HCT116 (cell line): Measurements from ENCODE around the gene RAB11FIP2.

Experiments
- ATF3 ChIP-seq: IDR thresholded peaks from 2 replicates; pipeline ENCODE4 v1.6.1; 2012
- EGR1 ChIP-seq: IDR thresholded peaks from 2 replicates; pipeline ENCODE4 v1.6.1; 2012; ENCODE audit warnings: low read depth
- EZH2 ChIP-seq: fragments of 200-600 bp; sonication (generic); IDR thresholded peaks from 2 replicates; pipeline ENCODE4 v1.6.1; 2017; ENCODE audit warnings: antibody characterized with exemption, mixed run types
- EZH2phosphoT487 ChIP-seq: fragments of 200-600 bp; IDR thresholded peaks from 2 replicates; pipeline ENCODE4 v1.6.1; 2018; ENCODE audit warnings: antibody characterized with exemption, borderline replicate concordance
- JUND ChIP-seq: IDR thresholded peaks from 2 replicates; pipeline ENCODE4 v1.6.1; 2012
- POLR2A ChIP-seq: IDR thresholded peaks from 2 replicates; pipeline ENCODE4 v1.7.0; 2011; ENCODE audit warnings: borderline replicate concordance; ENCODE audit not compliant: insufficient read depth, insufficient read length; ENCODE audit errors: extremely low read depth
- RAD21 ChIP-seq: IDR thresholded peaks from 2 replicates; pipeline ENCODE4 v1.6.1; 2012; ENCODE audit warnings: low read depth, mild to moderate bottlenecking
- REST ChIP-seq: IDR thresholded peaks from 2 replicates; pipeline ENCODE4 v1.6.1; 2012; ENCODE audit warnings: low read depth
- SIN3A ChIP-seq: IDR thresholded peaks from 2 replicates; pipeline ENCODE4 v1.6.1; 2012; ENCODE audit warnings: low read depth
- SP1 ChIP-seq: IDR thresholded peaks from 2 replicates; pipeline ENCODE4 v1.6.1; 2012; ENCODE audit warnings: low read depth
- YY1 ChIP-seq: IDR thresholded peaks from 2 replicates; pipeline ENCODE4 v1.6.1; 2011; ENCODE audit warnings: low read length, low read depth, moderate library complexity, mild to moderate bottlenecking; ENCODE audit not compliant: insufficient replicate concordance; ENCODE audit errors: extremely low read depth
- ZNF274 ChIP-seq: fragments of 200-500 bp; sonication (Bioruptor generic); IDR thresholded peaks from 2 replicates; pipeline ENCODE4 v1.6.1; 2014; ENCODE audit warnings: mild to moderate bottlenecking, low read depth, low read length, inconsistent platforms
- TF ChIP-seq, protein P1 (sequence below), 3 experiments: fragments of 200-600 bp in 1 of 3; sonication (generic) in 1 of 3; IDR thresholded peaks in 2 of 3; conservative IDR thresholded peaks in 1 of 3; 2 replicates each; pipeline ENCODE4 v1.5.1; 2012 to 2017; ENCODE audit warnings: low read depth in 2 of 3, low read length in 2 of 3, antibody characterized with exemption in 1 of 3, borderline replicate concordance in 1 of 3, control low read depth in 1 of 3, mild to moderate bottlenecking in 1 of 3, mixed read lengths in 1 of 3, mixed run types in 1 of 3, moderate library complexity in 1 of 3; ENCODE audit not compliant: insufficient read depth in 1 of 3
- TF ChIP-seq, protein P2 (sequence below): IDR thresholded peaks from 2 replicates; pipeline ENCODE4 v1.6.1; 2012

DNA sequence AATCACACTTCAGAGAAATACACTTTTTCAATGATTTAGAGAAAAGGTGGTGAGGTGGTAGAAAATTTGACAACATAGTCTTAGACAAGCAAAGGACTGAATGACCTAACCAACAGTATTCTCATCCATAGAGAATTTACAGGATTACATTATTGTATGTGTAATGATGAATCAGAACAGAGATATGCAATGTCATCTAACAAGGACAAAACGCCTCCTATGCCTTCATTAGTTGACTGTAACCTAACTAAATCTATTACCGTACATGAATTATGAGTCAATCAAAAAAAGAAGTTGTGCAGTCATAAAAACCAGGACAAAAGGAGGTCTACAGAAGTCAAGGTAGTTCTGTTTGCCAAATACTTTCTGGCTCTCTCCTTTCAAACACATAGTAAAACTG lies 66.5 kb downstream of the RAB11FIP2 start:
- TF ChIP-seq ATF3 (no peak), SP1 (no peak), REST (no peak), POLR2A (no peak), RAD21 (no peak), EZH2 (no peak), ZNF274 (no peak), JUND (no peak), EZH2phosphoT487 (no peak), SIN3A (no peak), YY1 (no peak), EGR1 (no peak)
- TF ChIP-seq, protein P1, sequence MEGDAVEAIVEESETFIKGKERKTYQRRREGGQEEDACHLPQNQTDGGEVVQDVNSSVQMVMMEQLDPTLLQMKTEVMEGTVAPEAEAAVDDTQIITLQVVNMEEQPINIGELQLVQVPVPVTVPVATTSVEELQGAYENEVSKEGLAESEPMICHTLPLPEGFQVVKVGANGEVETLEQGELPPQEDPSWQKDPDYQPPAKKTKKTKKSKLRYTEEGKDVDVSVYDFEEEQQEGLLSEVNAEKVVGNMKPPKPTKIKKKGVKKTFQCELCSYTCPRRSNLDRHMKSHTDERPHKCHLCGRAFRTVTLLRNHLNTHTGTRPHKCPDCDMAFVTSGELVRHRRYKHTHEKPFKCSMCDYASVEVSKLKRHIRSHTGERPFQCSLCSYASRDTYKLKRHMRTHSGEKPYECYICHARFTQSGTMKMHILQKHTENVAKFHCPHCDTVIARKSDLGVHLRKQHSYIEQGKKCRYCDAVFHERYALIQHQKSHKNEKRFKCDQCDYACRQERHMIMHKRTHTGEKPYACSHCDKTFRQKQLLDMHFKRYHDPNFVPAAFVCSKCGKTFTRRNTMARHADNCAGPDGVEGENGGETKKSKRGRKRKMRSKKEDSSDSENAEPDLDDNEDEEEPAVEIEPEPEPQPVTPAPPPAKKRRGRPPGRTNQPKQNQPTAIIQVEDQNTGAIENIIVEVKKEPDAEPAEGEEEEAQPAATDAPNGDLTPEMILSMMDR (IDR thresholded peaks at IDR 0.05 in 2 of 3, conservative IDR thresholded peaks at IDR 0.05 in 1 of 3; ENCODE audit: borderline replicate concordance in 1 of 3, insufficient read depth in 1 of 3, low read depth in 2 of 3, low read length in 2 of 3) = no peak
- TF ChIP-seq, protein P2, sequence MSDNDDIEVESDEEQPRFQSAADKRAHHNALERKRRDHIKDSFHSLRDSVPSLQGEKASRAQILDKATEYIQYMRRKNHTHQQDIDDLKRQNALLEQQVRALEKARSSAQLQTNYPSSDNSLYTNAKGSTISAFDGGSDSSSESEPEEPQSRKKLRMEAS = no peak
